Fibroblast of lung (primary cell): ENCODE measurements around the gene MTSS2. TPM values are rescaled to one million over a fixed set of nuclear protein-coding genes. Genes with fewer than 3 reads are reported as not detected.

ENCODE experiments used
- DNase-seq, 2 donors: peaks; one replicate each; pipeline versions ENCODE4 v3.0.0 to v3.0.0-alpha.2; 2010; ENCODE audit warnings: low read depth in 2 of 2
- H2AFZ ChIP-seq: 2 replicates; pipeline ENCODE4 v1.5.1; 2012; ENCODE audit warnings: low read length, control low read depth, inconsistent platforms
- H3K27ac ChIP-seq: 2 replicates; pipeline ENCODE4 v1.5.1; 2011; ENCODE audit warnings: low read length, control low read depth; ENCODE audit not compliant: insufficient read depth
- H3K27me3 ChIP-seq: 2 replicates; pipeline ENCODE4 v1.5.1; 2011; ENCODE audit warnings: mild to moderate bottlenecking, low read length; ENCODE audit not compliant: control insufficient read depth, insufficient read depth
- H3K36me3 ChIP-seq: 2 replicates; pipeline ENCODE4 v1.5.1; 2011; ENCODE audit warnings: low read length; ENCODE audit not compliant: control insufficient read depth, insufficient read depth
- H3K4me1 ChIP-seq: 2 replicates; pipeline ENCODE4 v1.5.1; 2011; ENCODE audit warnings: low read length; ENCODE audit not compliant: control insufficient read depth, insufficient read depth; ENCODE audit errors: extremely low read depth
- H3K4me2 ChIP-seq: 2 replicates; pipeline ENCODE4 v1.5.1; 2011; ENCODE audit warnings: low read length, control low read depth; ENCODE audit not compliant: insufficient read depth; ENCODE audit errors: extremely low read depth
- H3K4me3 ChIP-seq, 4 experiments: fragments of 200-600 bp in 1 of 4; sonication (generic) in 1 of 4; replicated peaks in 1 of 4; 2 replicates each; pipeline ENCODE4 v1.5.1; 2011 to 2016; ENCODE audit warnings: low read length in 4 of 4, low read depth in 3 of 4, mild to moderate bottlenecking in 3 of 4, control low read depth in 2 of 4, inconsistent platforms in 1 of 4, mixed read lengths in 1 of 4; ENCODE audit not compliant: insufficient read depth in 1 of 4; ENCODE audit errors: control extremely low read depth in 1 of 4
- H3K79me2 ChIP-seq: 2 replicates; pipeline ENCODE4 v1.5.1; 2012; ENCODE audit warnings: mild to moderate bottlenecking, low read length, inconsistent platforms; ENCODE audit not compliant: control insufficient read depth, insufficient read depth
- H3K9ac ChIP-seq: 2 replicates; pipeline ENCODE4 v1.5.1; 2011; ENCODE audit warnings: mild to moderate bottlenecking, low read length, control low read depth; ENCODE audit not compliant: insufficient read depth
- H3K9me3 ChIP-seq: 2 replicates; pipeline ENCODE4 v1.5.1; 2012; ENCODE audit warnings: low read depth, low read length; ENCODE audit not compliant: control insufficient read depth, insufficient read depth
- H4K20me1 ChIP-seq: 2 replicates; pipeline ENCODE4 v1.5.1; 2011; ENCODE audit warnings: low read length; ENCODE audit not compliant: control insufficient read depth, insufficient read depth; ENCODE audit errors: extremely low read depth
- EZH2 ChIP-seq: IDR thresholded peaks from 2 replicates; pipeline ENCODE4 v1.5.1; 2012; ENCODE audit warnings: low read length, control low read depth, mild to moderate bottlenecking; ENCODE audit errors: missing control alignments
- polyA plus RNA-seq, 2 donors: library from polyadenylated mRNA; depleted of rRNA in 1 of 2; stranded (reverse) in 1 of 2; unstranded in 1 of 2; fragments of >200 nt; gene quantifications; 2 replicates each; pipeline ENCODE4 v1.2.1, GENCODE V29; 2011 to 2012; ENCODE audit warnings: missing spikeins in 1 of 2
- total RNA-seq: library from RNA; depleted of rRNA; stranded (reverse); fragments of >200 nt; gene quantifications from 2 replicates; pipeline ENCODE4 v1.2.1, GENCODE V29; 2014
- TF ChIP-seq, protein P1 (sequence below), 2 donors: IDR thresholded peaks in 1 of 2; conservative IDR thresholded peaks in 1 of 2; 1 replicate in 1 of 2; 2 replicates in 1 of 2; pipeline ENCODE4 v1.5.1; 2011 to 2012; ENCODE audit warnings: low read length in 2 of 2, control low read depth in 1 of 2, inconsistent platforms in 1 of 2, low read depth in 1 of 2, mild to moderate bottlenecking in 1 of 2

Gene MTSS2
- total and polyA plus RNA-seq, 2 donors (not counting 1 experiment from before 2014, with no cell fraction given), result 126 to 131 TPM

DNA sequence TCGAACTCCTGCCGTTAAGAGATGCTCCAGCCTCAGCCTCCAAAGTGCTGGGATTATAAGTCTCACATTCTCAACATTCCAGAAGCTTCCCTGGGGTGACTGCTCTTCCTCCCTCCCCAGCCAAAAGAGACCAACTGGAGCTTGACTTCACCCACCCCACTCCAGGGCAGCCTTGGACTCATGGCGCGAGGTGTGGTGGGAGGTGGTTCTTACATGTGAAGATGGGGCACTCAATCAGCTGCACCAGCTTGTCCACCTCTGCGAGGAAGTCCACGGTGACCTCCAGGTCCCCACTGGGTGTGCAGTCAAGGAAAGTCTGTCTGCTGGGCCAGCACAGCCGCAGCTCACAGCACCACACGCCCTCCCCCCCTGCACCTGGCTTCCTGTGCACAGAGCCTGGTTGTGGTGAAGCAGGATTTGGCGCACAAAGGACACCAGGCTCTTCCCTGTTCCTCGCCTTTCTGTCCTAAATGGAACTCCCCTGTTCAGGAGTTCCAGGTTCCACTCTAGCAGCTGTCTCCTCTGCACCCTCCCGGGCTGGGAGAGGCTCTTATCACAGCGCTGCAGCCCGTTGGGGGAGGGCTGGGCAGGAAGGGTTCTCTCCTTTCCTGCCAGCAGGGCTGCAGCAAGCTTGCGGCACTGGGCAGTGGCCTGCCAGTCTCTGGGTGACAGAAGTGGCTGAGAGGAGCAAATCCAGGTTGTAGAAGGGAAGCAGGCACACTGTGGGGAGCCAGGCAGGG lies 9.6 kb upstream of the MTSS2 start:
- H3K27me3 ChIP-seq, result no peaks in the 10 kb centered on the region
- no peak overlapping the region for H3K9ac ChIP-seq
- H4K20me1 ChIP-seq, result no peaks in the 10 kb centered on the region
- no peaks in the 10 kb centered on the region for H3K36me3 ChIP-seq
- peak overlapping the region; percentile 98 for H3K27ac ChIP-seq
- H3K4me1 ChIP-seq, result peaks cover 49% of the 10 kb centered on the region
- no peaks in the 10 kb centered on the region for H3K9me3 ChIP-seq
- no peak overlapping the region for H2AFZ ChIP-seq
- no peak for TF ChIP-seq EZH2
- TF ChIP-seq, protein P1, sequence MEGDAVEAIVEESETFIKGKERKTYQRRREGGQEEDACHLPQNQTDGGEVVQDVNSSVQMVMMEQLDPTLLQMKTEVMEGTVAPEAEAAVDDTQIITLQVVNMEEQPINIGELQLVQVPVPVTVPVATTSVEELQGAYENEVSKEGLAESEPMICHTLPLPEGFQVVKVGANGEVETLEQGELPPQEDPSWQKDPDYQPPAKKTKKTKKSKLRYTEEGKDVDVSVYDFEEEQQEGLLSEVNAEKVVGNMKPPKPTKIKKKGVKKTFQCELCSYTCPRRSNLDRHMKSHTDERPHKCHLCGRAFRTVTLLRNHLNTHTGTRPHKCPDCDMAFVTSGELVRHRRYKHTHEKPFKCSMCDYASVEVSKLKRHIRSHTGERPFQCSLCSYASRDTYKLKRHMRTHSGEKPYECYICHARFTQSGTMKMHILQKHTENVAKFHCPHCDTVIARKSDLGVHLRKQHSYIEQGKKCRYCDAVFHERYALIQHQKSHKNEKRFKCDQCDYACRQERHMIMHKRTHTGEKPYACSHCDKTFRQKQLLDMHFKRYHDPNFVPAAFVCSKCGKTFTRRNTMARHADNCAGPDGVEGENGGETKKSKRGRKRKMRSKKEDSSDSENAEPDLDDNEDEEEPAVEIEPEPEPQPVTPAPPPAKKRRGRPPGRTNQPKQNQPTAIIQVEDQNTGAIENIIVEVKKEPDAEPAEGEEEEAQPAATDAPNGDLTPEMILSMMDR (conservative IDR thresholded peaks at IDR 0.05 in 1 of 2, IDR thresholded peaks at IDR 0.05 in 1 of 2; ENCODE audit: low read depth in 1 of 2, low read length in 2 of 2), result no peak
- H3K79me2 ChIP-seq, result no peaks in the 10 kb centered on the region
- peak in 1 of 2 donors; percentile 41 for DNase-seq
- H3K4me3 ChIP-seq, result no peak overlapping the region
- no peak overlapping the region for H3K4me2 ChIP-seq

DNA sequence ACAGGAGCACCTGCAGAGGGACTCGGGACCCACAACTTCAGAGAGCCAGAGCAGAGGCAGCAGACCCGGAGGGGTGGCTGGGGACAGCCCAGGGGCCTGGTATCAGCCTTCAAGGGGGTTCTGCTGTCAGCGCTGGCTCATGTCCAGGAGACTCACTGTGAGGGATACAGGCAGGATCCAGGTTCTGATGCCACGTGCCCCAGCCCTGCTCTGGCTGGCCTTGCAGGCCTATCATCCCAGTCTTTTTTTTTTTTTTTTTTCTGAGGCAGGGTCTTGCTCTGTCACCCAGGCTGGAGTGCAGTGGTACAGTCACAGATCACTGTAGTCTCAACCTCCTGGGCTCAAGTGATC lies 9.0 kb upstream of the MTSS2 start:
- Histone ChIP-seq H3K4me1 (peaks cover 50% of the 10 kb centered on the region), H3K9me3 (no peaks in the 10 kb centered on the region), H3K27ac (peak overlapping the region; percentile 98), H2AFZ (no peak overlapping the region), H3K9ac (no peak overlapping the region), H3K27me3 (no peaks in the 10 kb centered on the region), H4K20me1 (no peaks in the 10 kb centered on the region), H3K4me2 (no peak overlapping the region), H3K4me3 (no peak overlapping the region), H3K36me3 (no peaks in the 10 kb centered on the region), H3K79me2 (no peaks in the 10 kb centered on the region)
- DNase-seq, result no peak
- TF ChIP-seq, protein P1 (conservative IDR thresholded peaks at IDR 0.05 in 1 of 2, IDR thresholded peaks at IDR 0.05 in 1 of 2; ENCODE audit: low read depth in 1 of 2, low read length in 2 of 2), result no peak
- TF ChIP-seq EZH2, result no peak

DNA sequence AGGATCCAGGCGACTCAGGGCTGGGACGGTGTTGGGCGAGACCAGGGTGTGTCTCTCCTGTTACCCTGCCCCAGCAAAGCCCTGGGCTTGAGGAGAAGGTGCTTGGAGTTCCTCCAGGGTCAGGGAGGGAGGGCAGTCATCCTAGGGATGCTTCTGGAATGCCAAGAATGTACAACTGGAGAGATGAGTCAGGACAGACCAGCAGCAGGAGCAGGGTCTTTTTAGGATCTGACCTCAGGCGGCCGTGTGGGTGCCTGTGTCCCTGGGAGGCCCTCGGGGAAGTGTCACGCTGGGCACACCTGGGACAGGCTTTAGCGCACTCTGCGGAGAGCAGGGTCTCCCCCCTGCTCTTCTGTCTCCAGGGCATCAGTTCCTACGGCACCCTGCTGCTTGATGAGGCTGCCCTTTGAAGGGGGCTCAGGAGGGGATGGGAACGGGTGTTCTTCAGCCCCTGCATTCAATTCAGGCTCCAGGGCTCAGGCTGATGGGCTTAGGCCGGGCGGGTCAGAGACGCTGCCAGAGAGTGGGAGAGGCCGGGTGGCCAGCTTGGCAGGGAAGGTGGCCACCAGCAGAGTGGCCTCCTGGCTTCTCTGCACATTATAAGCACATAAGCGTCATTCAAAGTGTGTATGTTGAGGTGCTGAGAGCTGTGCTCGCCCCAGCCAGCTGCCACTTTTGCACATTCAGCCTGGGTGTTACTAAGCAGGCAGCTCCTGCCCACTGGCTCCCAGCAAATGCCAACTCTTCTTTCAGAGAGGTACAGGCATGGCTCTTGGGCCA lies 8.4 kb upstream of the MTSS2 start:
- Histone ChIP-seq H3K4me2 (no peak overlapping the region), H3K4me3 (no peak overlapping the region), H3K27me3 (no peaks in the 10 kb centered on the region), H3K9ac (peak overlapping the region; percentile 64), H3K27ac (peak overlapping the region; percentile 98), H3K36me3 (no peaks in the 10 kb centered on the region), H3K9me3 (no peaks in the 10 kb centered on the region), H4K20me1 (no peaks in the 10 kb centered on the region), H3K79me2 (no peaks in the 10 kb centered on the region), H3K4me1 (peaks cover 50% of the 10 kb centered on the region), H2AFZ (no peak overlapping the region)
- TF ChIP-seq, protein P1 (conservative IDR thresholded peaks at IDR 0.05 in 1 of 2, IDR thresholded peaks at IDR 0.05 in 1 of 2; ENCODE audit: low read depth in 1 of 2, low read length in 2 of 2), result no peak
- no peak for TF ChIP-seq EZH2
- DNase-seq, result peak; percentile 74 to 85
